C4-2B (cell line): ENCODE data around the gene PER1.

Experiments used
- H3K27ac ChIP-seq: fragments of 450-650 bp; 2 replicates; pipeline ENCODE4 v1.5.1; 2017
- CTCF ChIP-seq: fragments of 450-650 bp; conservative IDR thresholded peaks from 2 replicates; pipeline ENCODE4 v1.5.1; 2017; ENCODE audit warnings: mild to moderate bottlenecking
- ZFX ChIP-seq: fragments of 450-650 bp; IDR thresholded peaks from 2 replicates; pipeline ENCODE4 v1.6.1; 2017

PER1 gene

GRCh38 chr17:8123695-8124349, 28.4 kb downstream of the PER1 start, which contains the start of gene HES7:
Gene HES7, minus strand, starts transcription at chr17:8124106. Its CDS starts 22 bp downstream, at chr17:8124084.
- no peak for TF ChIP-seq CTCF
- TF ChIP-seq ZFX = no peak
- H3K27ac ChIP-seq = no peak within 1 kb of the TSS

GRCh38 chr17:8122924-8123694, 29.1 kb downstream of the PER1 start:
- H3K27ac ChIP-seq = no peak overlapping the region
- TF ChIP-seq CTCF = no peak
- no peak for TF ChIP-seq ZFX

GRCh38 chr17:8122422-8122923, 29.7 kb downstream of the PER1 start:
- no peak for TF ChIP-seq ZFX
- TF ChIP-seq CTCF = no peak
- H3K27ac ChIP-seq = no peak overlapping the region

GRCh38 chr17:8121681-8122421, 30.4 kb downstream of the PER1 start:
- TF ChIP-seq CTCF (no peak; the same call in 1 of the 2 replicates), ZFX (peak; percentile 40; the same call in 1 of the 2 replicates)
- H3K27ac ChIP-seq = no peak overlapping the region

- H3K27ac ChIP-seq = no peak overlapping the region
- TF ChIP-seq CTCF (no peak), ZFX (no peak)
Observed at GRCh38 chr17:8121407-8121680, 30.9 kb downstream of the PER1 start.

- no peak for TF ChIP-seq ZFX
- peak; percentile 38 for TF ChIP-seq CTCF
- peak overlapping the region; percentile 60 for H3K27ac ChIP-seq
Observed at GRCh38 chr17:8120520-8121406, 31.4 kb downstream of the PER1 start.
